ENCODE measurements around the gene BANK1.

BANK1 gene

DNA sequence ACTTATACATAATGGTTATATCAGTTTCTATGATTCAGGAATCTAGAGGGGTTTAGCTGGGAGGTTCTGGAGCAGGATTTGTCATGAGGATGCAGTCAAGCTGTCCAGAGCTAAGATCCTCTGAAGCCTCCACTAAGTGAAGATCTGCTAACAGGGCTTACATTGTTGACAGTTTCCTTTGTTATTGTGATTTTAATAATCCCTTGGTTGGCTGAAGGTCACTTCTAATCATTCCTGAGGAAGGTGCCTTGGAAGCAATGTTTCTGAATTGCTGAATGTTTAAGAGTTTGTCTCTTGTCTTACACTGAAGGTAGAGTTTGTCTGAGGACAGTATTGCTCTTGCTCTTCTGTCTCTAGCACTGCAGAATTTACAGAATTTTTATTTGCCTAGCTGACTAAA is 41.3 kb downstream of the BANK1 start:
- DNase-seq, result no peak
- no peak overlapping the region for H3K18ac ChIP-seq (ENCODE audit: low read depth in 1 of 2, low read length in 2 of 2)
- no peaks in the 10 kb centered on the region for H3K79me1 ChIP-seq (replicated peaks; ENCODE audit: low read length, poor library complexity, severe bottlenecking)
- no peak overlapping the region for H3K27ac ChIP-seq (ENCODE audit: low read length, poor library complexity, severe bottlenecking)
- no peak overlapping the region for H2AK5ac ChIP-seq (ENCODE audit: low read length, severe bottlenecking)
- H2BK15ac ChIP-seq (ENCODE audit: low read depth, poor library complexity, severe bottlenecking), result no peak overlapping the region
- no peak overlapping the region for H3K4ac ChIP-seq (ENCODE audit: low read depth in 1 of 2, low read length in 2 of 2)
- no peak overlapping the region for H3K4me3 ChIP-seq (ENCODE audit: insufficient read depth in 1 of 2, low read depth in 1 of 2, low read length in 2 of 2)
- no peaks in the 10 kb centered on the region for H3K4me1 ChIP-seq (ENCODE audit: control insufficient read depth, insufficient read depth, low read depth, low read length)
- no peak overlapping the region for H2BK120ac ChIP-seq (ENCODE audit: low read depth, low read length)
- H2BK12ac ChIP-seq (ENCODE audit: low read length in 2 of 2), result no peak overlapping the region
- no peak overlapping the region for H3K4me2 ChIP-seq (ENCODE audit: low read length, poor library complexity, severe bottlenecking)
- H3K36me3 ChIP-seq (ENCODE audit: control insufficient read depth in 1 of 2, insufficient read depth in 2 of 2, low read depth in 1 of 2, low read length in 2 of 2), result no peaks in the 10 kb centered on the region
- H3K9me3 ChIP-seq (ENCODE audit: control insufficient read depth, low read length), result no peaks in the 10 kb centered on the region
- no peak overlapping the region for H3K9ac ChIP-seq (ENCODE audit: low read length)
- no peak overlapping the region for H2AFZ ChIP-seq (ENCODE audit: low read depth, low read length)
- H3K14ac ChIP-seq (ENCODE audit: low read length in 2 of 2), result no peak overlapping the region
- H3K23ac ChIP-seq (ENCODE audit: low read length in 2 of 2), result no peak overlapping the region
- H3K27me3 ChIP-seq (ENCODE audit: control insufficient read depth in 1 of 2, insufficient read depth in 1 of 2, low read length in 2 of 2), result no peaks in the 10 kb centered on the region
- no peak overlapping the region for H4K91ac ChIP-seq (ENCODE audit: low read length)
- no peak overlapping the region for H4K8ac ChIP-seq (ENCODE audit: low read length)
- no peak overlapping the region for H2BK5ac ChIP-seq (ENCODE audit: low read depth, low read length, poor library complexity, severe bottlenecking)

DNA sequence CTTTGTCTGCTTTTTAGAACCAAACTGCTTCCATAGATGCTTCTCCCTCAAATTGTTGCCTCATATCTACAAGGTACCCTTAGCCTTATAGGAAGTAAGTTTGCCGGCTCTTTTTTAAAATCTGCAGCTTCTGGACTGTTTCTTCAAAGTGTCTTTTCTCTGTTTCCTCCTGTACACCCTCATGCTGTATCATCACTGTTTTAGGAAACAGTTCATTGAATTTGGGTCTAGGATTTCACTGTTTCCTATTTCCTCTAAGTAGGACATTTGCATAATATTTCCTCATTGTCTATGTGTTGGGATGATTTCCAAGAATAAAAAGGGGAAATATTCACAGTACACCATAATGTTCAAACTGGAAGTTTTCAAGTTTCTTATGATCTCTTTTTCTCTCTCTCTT is 43.0 kb downstream of the BANK1 start:
- no peak overlapping the region for H3K4me2 ChIP-seq (ENCODE audit: low read length, poor library complexity, severe bottlenecking)
- no peak for DNase-seq

DNA sequence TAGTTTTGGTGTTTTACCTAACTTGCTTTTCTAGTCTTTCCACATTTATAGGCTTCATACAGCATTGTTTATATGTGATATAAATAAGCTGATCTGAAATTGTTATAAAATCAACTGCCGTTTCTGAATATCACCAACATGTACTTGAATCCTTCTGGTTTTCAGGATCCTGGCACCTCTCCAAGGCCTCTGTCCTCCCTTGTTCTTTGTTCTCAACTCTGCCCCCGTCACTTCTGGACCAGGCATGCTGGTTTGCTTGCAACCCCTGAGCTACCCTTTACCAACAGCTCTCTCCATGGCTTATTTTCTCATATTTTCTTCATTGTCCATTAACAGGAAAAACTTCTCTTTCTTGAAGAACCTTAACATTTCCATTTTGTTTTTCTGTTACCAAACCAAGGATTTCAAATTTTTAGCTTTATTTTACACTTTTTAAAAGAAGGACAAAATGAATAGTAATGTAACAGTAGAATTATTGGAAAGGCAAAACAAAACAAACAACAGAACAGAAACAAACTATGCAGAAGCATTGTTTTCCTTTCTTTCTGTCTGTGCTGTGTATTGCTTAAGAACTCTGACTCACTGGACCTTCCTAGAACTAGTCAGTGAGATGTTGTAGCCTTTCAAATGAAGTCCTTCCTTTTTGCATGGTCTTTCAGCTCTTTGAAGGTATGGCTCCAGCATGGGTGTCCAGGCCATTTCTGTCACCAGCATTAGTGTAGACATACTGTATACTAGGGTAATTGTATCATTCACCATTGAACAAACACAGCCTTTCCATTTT is 44.8 kb downstream of the BANK1 start:
- Histone ChIP-seq H4K8ac (ENCODE audit: low read length) (no peak overlapping the region), H3K27ac (ENCODE audit: low read length, poor library complexity, severe bottlenecking) (no peak overlapping the region), H3K4me2 (ENCODE audit: low read length, poor library complexity, severe bottlenecking) (no peak overlapping the region), H3K9me3 (ENCODE audit: control insufficient read depth, low read length) (no peaks in the 10 kb centered on the region), H2BK120ac (ENCODE audit: low read depth, low read length) (no peak overlapping the region), H2AK5ac (ENCODE audit: low read length, severe bottlenecking) (no peak overlapping the region), H3K14ac (ENCODE audit: low read length in 2 of 2) (no peak overlapping the region), H3K36me3 (ENCODE audit: control insufficient read depth in 1 of 2, insufficient read depth in 2 of 2, low read depth in 1 of 2, low read length in 2 of 2) (no peaks in the 10 kb centered on the region), H3K9ac (ENCODE audit: low read length) (peak overlapping the region; percentile 74), H3K79me1 (replicated peaks; ENCODE audit: low read length, poor library complexity, severe bottlenecking) (no peaks in the 10 kb centered on the region), H3K4me1 (ENCODE audit: control insufficient read depth, insufficient read depth, low read depth, low read length) (no peaks in the 10 kb centered on the region), H3K4ac (ENCODE audit: low read depth in 1 of 2, low read length in 2 of 2) (no peak overlapping the region), H2BK15ac (ENCODE audit: low read depth, poor library complexity, severe bottlenecking) (no peak overlapping the region), H2BK5ac (ENCODE audit: low read depth, low read length, poor library complexity, severe bottlenecking) (no peak overlapping the region), H3K18ac (ENCODE audit: low read depth in 1 of 2, low read length in 2 of 2) (no peak overlapping the region), H4K91ac (ENCODE audit: low read length) (no peak overlapping the region), H3K23ac (ENCODE audit: low read length in 2 of 2) (no peak overlapping the region), H2AFZ (ENCODE audit: low read depth, low read length) (peak overlapping the region; percentile 42), H2BK12ac (ENCODE audit: low read length in 2 of 2) (no peak overlapping the region), H3K4me3 (ENCODE audit: insufficient read depth in 1 of 2, low read depth in 1 of 2, low read length in 2 of 2) (peak overlapping the region in 1 of 2 experiments; percentile 53), H3K27me3 (ENCODE audit: control insufficient read depth in 1 of 2, insufficient read depth in 1 of 2, low read length in 2 of 2) (no peaks in the 10 kb centered on the region)
- 65% methylated on average over 2 of the region's 2 CpGs for WGBS
- peak; percentile 75 for DNase-seq

More for the DNA sequence above, 43.0 kb downstream of the BANK1 start:
- 100% methylated on average over 1 of the region's 1 CpG for WGBS
- Histone ChIP-seq H2BK15ac (ENCODE audit: low read depth, poor library complexity, severe bottlenecking) (no peak overlapping the region), H3K9me3 (ENCODE audit: control insufficient read depth, low read length) (no peaks in the 10 kb centered on the region), H4K8ac (ENCODE audit: low read length) (no peak overlapping the region), H3K9ac (ENCODE audit: low read length) (no peak overlapping the region), H2BK12ac (ENCODE audit: low read length in 2 of 2) (no peak overlapping the region), H3K14ac (ENCODE audit: low read length in 2 of 2) (no peak overlapping the region), H3K18ac (ENCODE audit: low read depth in 1 of 2, low read length in 2 of 2) (no peak overlapping the region), H2AK5ac (ENCODE audit: low read length, severe bottlenecking) (no peak overlapping the region), H4K91ac (ENCODE audit: low read length) (no peak overlapping the region), H2AFZ (ENCODE audit: low read depth, low read length) (no peak overlapping the region), H2BK5ac (ENCODE audit: low read depth, low read length, poor library complexity, severe bottlenecking) (no peak overlapping the region), H3K27me3 (ENCODE audit: control insufficient read depth in 1 of 2, insufficient read depth in 1 of 2, low read length in 2 of 2) (no peaks in the 10 kb centered on the region), H3K36me3 (ENCODE audit: control insufficient read depth in 1 of 2, insufficient read depth in 2 of 2, low read depth in 1 of 2, low read length in 2 of 2) (no peaks in the 10 kb centered on the region), H3K79me1 (replicated peaks; ENCODE audit: low read length, poor library complexity, severe bottlenecking) (no peaks in the 10 kb centered on the region), H3K27ac (ENCODE audit: low read length, poor library complexity, severe bottlenecking) (no peak overlapping the region), H3K23ac (ENCODE audit: low read length in 2 of 2) (no peak overlapping the region), H2BK120ac (ENCODE audit: low read depth, low read length) (no peak overlapping the region), H3K4me1 (ENCODE audit: control insufficient read depth, insufficient read depth, low read depth, low read length) (no peaks in the 10 kb centered on the region), H3K4ac (ENCODE audit: low read depth in 1 of 2, low read length in 2 of 2) (no peak overlapping the region), H3K4me3 (ENCODE audit: insufficient read depth in 1 of 2, low read depth in 1 of 2, low read length in 2 of 2) (no peak overlapping the region)

DNA sequence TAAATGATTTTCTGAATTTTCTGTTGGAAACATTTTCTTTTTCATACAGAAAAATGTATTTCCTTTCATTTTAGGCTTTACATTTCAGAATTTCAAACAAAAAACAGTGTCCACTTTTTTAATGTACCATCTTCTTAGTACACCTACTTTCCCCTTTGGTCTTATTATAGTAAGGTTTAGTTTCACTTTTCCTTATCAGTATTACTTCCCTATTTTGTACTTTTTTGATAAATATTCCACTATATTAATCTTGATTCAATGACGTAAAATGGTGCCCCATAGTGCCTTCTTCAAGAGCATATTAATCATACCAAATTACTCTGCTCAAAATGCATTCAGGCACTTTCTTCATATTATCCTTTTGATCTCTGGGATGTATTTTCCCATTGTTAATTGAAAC is 52.5 kb downstream of the BANK1 start:
- no peak overlapping the region for H3K4me3 ChIP-seq (ENCODE audit: insufficient read depth in 1 of 2, low read depth in 1 of 2, low read length in 2 of 2)
- WGBS, result 100% methylated on average over 1 of the region's 1 CpG
- no peaks in the 10 kb centered on the region for H3K4me1 ChIP-seq (ENCODE audit: control insufficient read depth, insufficient read depth, low read depth, low read length)
- H3K9me3 ChIP-seq (ENCODE audit: control insufficient read depth, low read length), result no peaks in the 10 kb centered on the region
- H3K27me3 ChIP-seq (ENCODE audit: control insufficient read depth in 1 of 2, insufficient read depth in 1 of 2, low read length in 2 of 2), result no peaks in the 10 kb centered on the region
- no peak overlapping the region for H2BK120ac ChIP-seq (ENCODE audit: low read depth, low read length)
- no peak overlapping the region for H3K18ac ChIP-seq (ENCODE audit: low read depth in 1 of 2, low read length in 2 of 2)
- H3K4ac ChIP-seq (ENCODE audit: low read depth in 1 of 2, low read length in 2 of 2), result no peak overlapping the region
- no peak overlapping the region for H3K14ac ChIP-seq (ENCODE audit: low read length in 2 of 2)
- H2BK15ac ChIP-seq (ENCODE audit: low read depth, poor library complexity, severe bottlenecking), result no peak overlapping the region
- no peak overlapping the region for H3K9ac ChIP-seq (ENCODE audit: low read length)
- H3K23ac ChIP-seq (ENCODE audit: low read length in 2 of 2), result no peak overlapping the region
- H3K36me3 ChIP-seq (ENCODE audit: control insufficient read depth in 1 of 2, insufficient read depth in 2 of 2, low read depth in 1 of 2, low read length in 2 of 2), result no peaks in the 10 kb centered on the region
- H3K79me1 ChIP-seq (replicated peaks; ENCODE audit: low read length, poor library complexity, severe bottlenecking), result no peaks in the 10 kb centered on the region
- H4K8ac ChIP-seq (ENCODE audit: low read length), result no peak overlapping the region
- H4K91ac ChIP-seq (ENCODE audit: low read length), result no peak overlapping the region
- H2AFZ ChIP-seq (ENCODE audit: low read depth, low read length), result no peak overlapping the region
- DNase-seq, result no peak
- no peak overlapping the region for H2BK12ac ChIP-seq (ENCODE audit: low read length in 2 of 2)
- no peak overlapping the region for H3K27ac ChIP-seq (ENCODE audit: low read length, poor library complexity, severe bottlenecking)
- no peak overlapping the region for H2AK5ac ChIP-seq (ENCODE audit: low read length, severe bottlenecking)
- H2BK5ac ChIP-seq (ENCODE audit: low read depth, low read length, poor library complexity, severe bottlenecking), result no peak overlapping the region
- H3K4me2 ChIP-seq (ENCODE audit: low read length, poor library complexity, severe bottlenecking), result no peak overlapping the region

Measured in mesenchymal stem cell (in vitro differentiated cells and primary cell).